ENCODE results near the gene IL11.

DNA sequence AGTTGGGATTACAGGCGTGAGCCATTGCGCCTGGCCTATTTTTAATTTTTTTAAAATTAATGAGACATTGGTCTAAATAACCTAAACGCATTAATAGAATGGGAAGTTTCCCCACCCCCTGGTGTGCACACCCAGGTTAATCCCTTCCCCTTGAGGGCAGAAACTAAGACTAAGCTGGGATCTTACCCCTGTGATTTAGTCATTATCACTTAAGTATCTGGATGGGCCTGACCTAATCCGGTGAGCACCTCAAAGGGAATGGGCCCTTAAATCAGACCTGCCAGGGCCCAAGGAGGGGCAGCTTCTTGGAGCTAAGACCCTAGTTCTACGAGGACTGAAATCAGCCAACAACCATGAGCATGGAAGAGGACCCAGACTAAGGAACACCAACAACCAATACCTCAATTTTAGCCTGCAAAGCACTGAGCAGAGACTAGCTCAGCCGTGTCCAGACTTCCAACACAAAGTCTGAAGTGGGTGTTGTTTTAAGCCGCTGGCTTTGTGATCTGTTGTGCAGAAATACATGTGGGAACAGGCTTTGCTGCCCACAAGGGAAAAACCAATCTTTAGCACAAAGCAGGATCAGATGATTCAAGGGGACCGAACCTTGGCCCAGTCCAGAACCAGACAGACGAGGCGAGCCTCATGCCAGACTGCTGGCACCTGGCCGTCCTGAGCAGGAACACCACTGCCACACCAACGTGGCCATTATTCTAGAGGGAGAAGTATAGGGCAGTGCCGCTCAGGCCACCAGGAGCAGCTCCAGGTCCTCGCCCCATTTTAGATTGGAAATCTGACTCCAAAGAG is 30.2 kb upstream of the IL11 start:
- TF ChIP-seq, protein P1, sequence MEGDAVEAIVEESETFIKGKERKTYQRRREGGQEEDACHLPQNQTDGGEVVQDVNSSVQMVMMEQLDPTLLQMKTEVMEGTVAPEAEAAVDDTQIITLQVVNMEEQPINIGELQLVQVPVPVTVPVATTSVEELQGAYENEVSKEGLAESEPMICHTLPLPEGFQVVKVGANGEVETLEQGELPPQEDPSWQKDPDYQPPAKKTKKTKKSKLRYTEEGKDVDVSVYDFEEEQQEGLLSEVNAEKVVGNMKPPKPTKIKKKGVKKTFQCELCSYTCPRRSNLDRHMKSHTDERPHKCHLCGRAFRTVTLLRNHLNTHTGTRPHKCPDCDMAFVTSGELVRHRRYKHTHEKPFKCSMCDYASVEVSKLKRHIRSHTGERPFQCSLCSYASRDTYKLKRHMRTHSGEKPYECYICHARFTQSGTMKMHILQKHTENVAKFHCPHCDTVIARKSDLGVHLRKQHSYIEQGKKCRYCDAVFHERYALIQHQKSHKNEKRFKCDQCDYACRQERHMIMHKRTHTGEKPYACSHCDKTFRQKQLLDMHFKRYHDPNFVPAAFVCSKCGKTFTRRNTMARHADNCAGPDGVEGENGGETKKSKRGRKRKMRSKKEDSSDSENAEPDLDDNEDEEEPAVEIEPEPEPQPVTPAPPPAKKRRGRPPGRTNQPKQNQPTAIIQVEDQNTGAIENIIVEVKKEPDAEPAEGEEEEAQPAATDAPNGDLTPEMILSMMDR (IDR thresholded peaks at IDR 0.05): no peak
- TF ChIP-seq EZH2 (IDR thresholded peaks at IDR 0.05): no peak

Measured in neural progenitor cell (in vitro differentiated cells).